ENCODE results near the gene SYK.

The SYK gene

GRCh38 chr9:90772386-90772785 is 29.2 kb upstream of the SYK start:
- TF ChIP-seq CTCF (conservative IDR thresholded peaks at IDR 0.05; ENCODE audit: low read length): no peak
- H3K4me3 ChIP-seq (ENCODE audit: low read length): no peak overlapping the region
- DNase-seq (ENCODE audit: low read depth): no peak

GRCh38 chr9:90773617-90774016 is 28.0 kb upstream of the SYK start:
- TF ChIP-seq CTCF (conservative IDR thresholded peaks at IDR 0.05; ENCODE audit: low read length): no peak; the same call in 1 of the 2 replicates
- no peak overlapping the region for H3K4me3 ChIP-seq (ENCODE audit: low read length)
- DNase-seq (ENCODE audit: low read depth): no peak

- no peak overlapping the region for H3K4me3 ChIP-seq (ENCODE audit: low read length)
- TF ChIP-seq CTCF (conservative IDR thresholded peaks at IDR 0.05; ENCODE audit: low read length): no peak
- DNase-seq (ENCODE audit: low read depth): no peak
Observed at GRCh38 chr9:90774071-90774470, 27.5 kb upstream of the SYK start.

- no peak for TF ChIP-seq CTCF (conservative IDR thresholded peaks at IDR 0.05; ENCODE audit: low read length)
- H3K4me3 ChIP-seq (ENCODE audit: low read length): no peak overlapping the region
- no peak for DNase-seq (ENCODE audit: low read depth)
Observed at GRCh38 chr9:90774682-90775081, 26.9 kb upstream of the SYK start.

- no peak overlapping the region for H3K4me3 ChIP-seq (ENCODE audit: low read length)
- no peak for DNase-seq (ENCODE audit: low read depth)
- TF ChIP-seq CTCF (conservative IDR thresholded peaks at IDR 0.05; ENCODE audit: low read length): no peak
Observed at GRCh38 chr9:90775657-90776056, 26.0 kb upstream of the SYK start.

- no peak for DNase-seq (ENCODE audit: low read depth)
- no peak for TF ChIP-seq CTCF (conservative IDR thresholded peaks at IDR 0.05; ENCODE audit: low read length)
- no peak overlapping the region for H3K4me3 ChIP-seq (ENCODE audit: low read length)
Observed at GRCh38 chr9:90778746-90779145, 22.9 kb upstream of the SYK start.

- TF ChIP-seq CTCF (conservative IDR thresholded peaks at IDR 0.05; ENCODE audit: low read length): no peak
- DNase-seq (ENCODE audit: low read depth): no peak
- H3K4me3 ChIP-seq (ENCODE audit: low read length): no peak overlapping the region
Observed at GRCh38 chr9:90783552-90783951, 18.1 kb upstream of the SYK start.

All from AG10803 (cell line).